Fibroblast of lung (primary cell): ENCODE data around the gene CEP97.

Experiments used
- CTCF ChIP-seq, 2 donors: IDR thresholded peaks in 1 of 2; conservative IDR thresholded peaks in 1 of 2; 1 replicate in 1 of 2; 2 replicates in 1 of 2; pipeline ENCODE4 v1.5.1; 2011 to 2012; ENCODE audit warnings: low read length in 2 of 2, control low read depth in 1 of 2, inconsistent platforms in 1 of 2, low read depth in 1 of 2, mild to moderate bottlenecking in 1 of 2
- EZH2 ChIP-seq: IDR thresholded peaks from 2 replicates; pipeline ENCODE4 v1.5.1; 2012; ENCODE audit warnings: low read length, control low read depth, mild to moderate bottlenecking; ENCODE audit errors: missing control alignments

DNA sequence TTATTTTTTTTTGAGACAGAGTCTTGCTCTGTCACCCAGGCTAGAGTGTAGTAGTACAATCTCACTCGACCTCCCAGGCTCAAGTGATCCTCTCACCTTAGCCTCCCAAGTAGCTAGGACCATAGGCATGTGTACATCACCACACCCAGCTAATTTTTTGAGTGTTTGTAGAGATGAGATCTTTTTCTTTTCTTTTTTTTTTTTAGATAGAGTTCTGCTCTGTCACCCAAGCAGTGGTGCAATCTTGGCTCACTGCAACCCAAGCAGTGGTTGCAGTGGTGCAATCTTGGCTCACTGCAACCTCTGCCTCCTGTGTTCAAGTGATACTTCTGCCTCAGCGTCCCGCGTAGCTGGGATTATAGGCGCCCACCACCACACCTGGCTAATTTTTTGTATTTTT, 5.2 kb downstream of the CEP97 start:
- TF ChIP-seq CTCF (conservative IDR thresholded peaks at IDR 0.05 in 1 of 2, IDR thresholded peaks at IDR 0.05 in 1 of 2; ENCODE audit: low read depth in 1 of 2, low read length in 2 of 2) (no peak), EZH2 (no peak)
